Measurements from ENCODE around the gene HSDL1.

DNA sequence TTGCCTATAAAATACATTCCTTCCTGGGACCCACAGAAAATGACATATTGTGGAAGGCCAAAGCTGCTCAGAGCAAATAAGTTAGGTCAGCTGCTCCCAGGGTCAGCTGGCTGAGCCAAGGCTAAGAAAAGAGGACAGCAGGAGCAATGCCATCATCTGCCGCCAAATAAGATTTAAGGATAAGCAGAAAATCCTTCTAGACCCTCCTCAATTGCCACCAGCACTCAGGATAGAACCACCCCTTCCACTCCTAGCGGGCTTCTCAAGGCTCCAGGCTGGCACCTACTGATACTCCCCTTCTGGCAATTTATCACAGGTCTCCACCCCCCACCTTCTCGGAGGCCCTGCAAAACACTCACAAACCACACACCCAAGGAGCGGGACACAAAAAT is 51.1 kb downstream of the HSDL1 start:
- TF ChIP-seq POLR2A (IDR thresholded peaks at IDR 0.05), result no peak
- TF ChIP-seq, protein P1, sequence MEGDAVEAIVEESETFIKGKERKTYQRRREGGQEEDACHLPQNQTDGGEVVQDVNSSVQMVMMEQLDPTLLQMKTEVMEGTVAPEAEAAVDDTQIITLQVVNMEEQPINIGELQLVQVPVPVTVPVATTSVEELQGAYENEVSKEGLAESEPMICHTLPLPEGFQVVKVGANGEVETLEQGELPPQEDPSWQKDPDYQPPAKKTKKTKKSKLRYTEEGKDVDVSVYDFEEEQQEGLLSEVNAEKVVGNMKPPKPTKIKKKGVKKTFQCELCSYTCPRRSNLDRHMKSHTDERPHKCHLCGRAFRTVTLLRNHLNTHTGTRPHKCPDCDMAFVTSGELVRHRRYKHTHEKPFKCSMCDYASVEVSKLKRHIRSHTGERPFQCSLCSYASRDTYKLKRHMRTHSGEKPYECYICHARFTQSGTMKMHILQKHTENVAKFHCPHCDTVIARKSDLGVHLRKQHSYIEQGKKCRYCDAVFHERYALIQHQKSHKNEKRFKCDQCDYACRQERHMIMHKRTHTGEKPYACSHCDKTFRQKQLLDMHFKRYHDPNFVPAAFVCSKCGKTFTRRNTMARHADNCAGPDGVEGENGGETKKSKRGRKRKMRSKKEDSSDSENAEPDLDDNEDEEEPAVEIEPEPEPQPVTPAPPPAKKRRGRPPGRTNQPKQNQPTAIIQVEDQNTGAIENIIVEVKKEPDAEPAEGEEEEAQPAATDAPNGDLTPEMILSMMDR (IDR thresholded peaks at IDR 0.05), result no peak
